H9 (cell line): ENCODE measurements around the gene ERI3. TPM values are rescaled to one million over a fixed set of nuclear protein-coding genes. Genes with fewer than 3 reads are reported as not detected.

Source experiments
- DNase-seq: peaks from one replicate; pipeline ENCODE4 v3.0.0-alpha.2; 2017
- H2AFZ ChIP-seq: one replicate; pipeline ENCODE4 v1.6.1; 2013; ENCODE audit warnings: mild to moderate bottlenecking, low read length, control low read depth, moderate library complexity
- H2AK5ac ChIP-seq: 2 replicates; pipeline ENCODE4 v1.6.1; 2013; ENCODE audit warnings: low read length, control low read depth, mixed read lengths; ENCODE audit not compliant: insufficient read length
- H2BK120ac ChIP-seq: one replicate; pipeline ENCODE4 v1.6.1; 2013; ENCODE audit warnings: low read depth, mild to moderate bottlenecking, low read length, control low read depth, inconsistent platforms; ENCODE audit not compliant: poor library complexity, severe bottlenecking
- H2BK12ac ChIP-seq: 2 replicates; pipeline ENCODE4 v1.6.1; 2013; ENCODE audit warnings: low read length, control low read depth, mixed read lengths, low read depth; ENCODE audit not compliant: insufficient read length
- H2BK15ac ChIP-seq: 2 replicates; pipeline ENCODE4 v1.6.1; 2013; ENCODE audit warnings: low read depth, low read length, control low read depth
- H2BK20ac ChIP-seq: one replicate; pipeline ENCODE4 v1.6.1; 2013; ENCODE audit warnings: low read depth, mild to moderate bottlenecking, low read length, control low read depth, inconsistent platforms; ENCODE audit not compliant: poor library complexity, severe bottlenecking
- H2BK5ac ChIP-seq: 2 replicates; pipeline ENCODE4 v1.6.1; 2013; ENCODE audit warnings: low read length, control low read depth, mixed read lengths; ENCODE audit not compliant: insufficient read length
- H3K14ac ChIP-seq: 2 replicates; pipeline ENCODE4 v1.6.1; 2013; ENCODE audit warnings: low read length, control low read depth; ENCODE audit not compliant: insufficient read depth
- H3K18ac ChIP-seq: 2 replicates; pipeline ENCODE4 v1.6.1; 2013; ENCODE audit warnings: low read depth, mild to moderate bottlenecking, mixed read lengths, low read length, control low read depth; ENCODE audit not compliant: insufficient read length
- H3K23ac ChIP-seq: 2 replicates; pipeline ENCODE4 v1.6.1; 2013; ENCODE audit warnings: low read length, control low read depth, mixed read lengths, low read depth; ENCODE audit not compliant: insufficient read length
- H3K23me2 ChIP-seq: 2 replicates; pipeline ENCODE4 v1.6.1; 2013; ENCODE audit warnings: low read depth, mild to moderate bottlenecking, mixed read lengths, low read length, control low read depth; ENCODE audit not compliant: insufficient read length, poor library complexity, severe bottlenecking
- H3K27ac ChIP-seq: 2 replicates; pipeline ENCODE4 v1.5.1; 2013; ENCODE audit warnings: low read length, control low read depth, mixed read lengths, low read depth; ENCODE audit not compliant: insufficient read length
- H3K27me3 ChIP-seq: 2 replicates; pipeline ENCODE4 v1.6.1; 2013; ENCODE audit warnings: low read length, control low read depth, inconsistent platforms; ENCODE audit not compliant: insufficient read depth
- H3K4ac ChIP-seq: 2 replicates; pipeline ENCODE4 v1.6.1; 2013; ENCODE audit warnings: low read depth, mild to moderate bottlenecking, control low read depth, inconsistent platforms, low read length, moderate library complexity
- H3K4me1 ChIP-seq: 2 replicates; pipeline ENCODE4 v1.6.1; 2013; ENCODE audit warnings: low read length, control low read depth, inconsistent platforms; ENCODE audit not compliant: insufficient read depth
- H3K4me2 ChIP-seq: 2 replicates; pipeline ENCODE4 v1.6.1; 2013; ENCODE audit warnings: low read length, control low read depth, mixed read lengths; ENCODE audit not compliant: insufficient read length, insufficient read depth
- H3K56ac ChIP-seq: 2 replicates; pipeline ENCODE4 v1.6.1; 2013; ENCODE audit warnings: low read depth, mild to moderate bottlenecking, mixed read lengths, low read length, control low read depth; ENCODE audit not compliant: insufficient read length
- H3K79me1 ChIP-seq: 2 replicates; pipeline ENCODE4 v1.6.1; 2013; ENCODE audit warnings: low read depth, mild to moderate bottlenecking, moderate library complexity, low read length, control low read depth, inconsistent platforms; ENCODE audit not compliant: insufficient read depth, poor library complexity, severe bottlenecking
- H3K79me2 ChIP-seq: 2 replicates; pipeline ENCODE4 v1.6.1; 2013; ENCODE audit warnings: low read length, control low read depth, inconsistent platforms; ENCODE audit not compliant: insufficient read depth
- H3K9ac ChIP-seq: 2 replicates; pipeline ENCODE4 v1.6.1; 2013; ENCODE audit warnings: low read length, control low read depth, mixed read lengths; ENCODE audit not compliant: insufficient read length; ENCODE audit errors: extremely low read depth
- H3K9me3 ChIP-seq: one replicate; pipeline ENCODE4 v1.6.1; 2013; ENCODE audit warnings: low read depth, low read length, inconsistent platforms; ENCODE audit not compliant: control insufficient read depth
- H3T11ph ChIP-seq: one replicate; pipeline ENCODE4 v1.6.1; 2013; ENCODE audit warnings: mild to moderate bottlenecking, low read length, control low read depth, inconsistent platforms
- H4K20me1 ChIP-seq: one replicate; pipeline ENCODE4 v1.6.1; 2013; ENCODE audit not compliant: control insufficient read depth, insufficient read length, insufficient read depth
- H4K5ac ChIP-seq: 2 replicates; pipeline ENCODE4 v1.6.1; 2013; ENCODE audit warnings: low read depth, mild to moderate bottlenecking, mixed read lengths, low read length, control low read depth; ENCODE audit not compliant: insufficient read length
- H4K8ac ChIP-seq: replicated peaks from 2 replicates; pipeline ENCODE4 v1.6.1; 2013; ENCODE audit warnings: low read length, control low read depth, mixed read lengths, low read depth; ENCODE audit not compliant: insufficient read length
- H4K91ac ChIP-seq: 2 replicates; pipeline ENCODE4 v1.6.1; 2013; ENCODE audit warnings: low read depth, mild to moderate bottlenecking, moderate library complexity, mixed read lengths, low read length, control low read depth; ENCODE audit not compliant: insufficient read length
- H3K27ac Mint-ChIP-seq, 3 experiments: 2 replicates in 2 of 3; 3 replicates in 1 of 3; pipeline ENCODE4 v1.8.0; 2020 to 2021; ENCODE audit warnings: mixed read lengths in 3 of 3, mild to moderate bottlenecking in 1 of 3, moderate library complexity in 1 of 3
- H3K27me3 Mint-ChIP-seq: 2 replicates; pipeline ENCODE4 v1.8.0; 2021; ENCODE audit warnings: low read depth, mild to moderate bottlenecking, moderate library complexity, mixed read lengths
- H3K36me3 Mint-ChIP-seq, 3 experiments: 2 replicates in 2 of 3; 3 replicates in 1 of 3; pipeline ENCODE4 v1.8.0; 2020 to 2021; ENCODE audit warnings: low read depth in 3 of 3, mixed read lengths in 3 of 3; ENCODE audit not compliant: insufficient read depth in 1 of 3
- H3K4me1 Mint-ChIP-seq, 2 experiments: 2 replicates each; pipeline ENCODE4 v1.8.0; 2020; ENCODE audit warnings: mixed read lengths in 2 of 2
- H3K4me3 Mint-ChIP-seq, 2 experiments: 2 replicates in 1 of 2; 3 replicates in 1 of 2; pipeline ENCODE4 v1.8.0; 2020 to 2021; ENCODE audit warnings: mild to moderate bottlenecking in 2 of 2, mixed read lengths in 2 of 2, moderate library complexity in 1 of 2
- H3K9me3 Mint-ChIP-seq, 2 experiments: 2 replicates in 1 of 2; 3 replicates in 1 of 2; pipeline ENCODE4 v1.8.0; 2020; ENCODE audit warnings: mild to moderate bottlenecking in 2 of 2, mixed read lengths in 2 of 2, moderate library complexity in 1 of 2
- CTCF ChIP-seq: fragments of 200-600 bp; sonication (generic); conservative IDR thresholded peaks from 3 replicates; pipeline ENCODE4 v1.8.0; 2021; ENCODE audit warnings: antibody characterized with exemption, mild to moderate bottlenecking
- WGBS: extraction: QIAGEN DNeasy Blood & Tissue Kit; methylation state at CpG from one replicate; pipeline ENCODE4 v1.1.7; 2013; ENCODE audit warnings: missing lambda C conversion rate, low lambda C conversion rate, mixed read lengths; ENCODE audit not compliant: insufficient read length; ENCODE audit errors: extremely low coverage; 5-methylcytosine and 5-hydroxymethylcytosine counted together
- total RNA-seq: library from RNA; stranded (reverse); gene quantifications from 2 replicates; pipeline ENCODE4 v1.2.1, GENCODE V29; 2021

ERI3 gene
- total RNA-seq, 1 experiment from 2014 or later: 61.6 TPM

GRCh38 chr1:44246806-44247205, 108.3 kb downstream of the ERI3 start:
- no peak overlapping the region for H3K4me2 ChIP-seq
- H3K27ac ChIP-seq: no peak overlapping the region
- no peak overlapping the region for H2BK20ac ChIP-seq
- H3K4me1 ChIP-seq: no peaks in the 10 kb centered on the region
- Mint-ChIP-seq H3K27ac (no peak overlapping the region; a peak in 1 of 7 replicates), H3K4me1 (peaks cover 9 to 24% of the 10 kb centered on the region in 2 experiments), H3K27me3 (no peaks in the 10 kb centered on the region), H3K36me3 (peaks cover 3 to 13% (median 5%) of the 10 kb centered on the region in 3 experiments; a peak in 5 of 7 replicates), H3K9me3 (no peaks in the 10 kb centered on the region), H3K4me3 (no peak overlapping the region)
- no peak overlapping the region for H2AFZ ChIP-seq
- H3K9me3 ChIP-seq: no peaks in the 10 kb centered on the region
- H3K18ac ChIP-seq: no peak overlapping the region
- no peaks in the 10 kb centered on the region for H3K79me1 ChIP-seq
- no peak overlapping the region for H3K9ac ChIP-seq
- H3K23ac ChIP-seq: no peak overlapping the region
- TF ChIP-seq CTCF: no peak
- H4K20me1 ChIP-seq: no peaks in the 10 kb centered on the region
- no peaks in the 10 kb centered on the region for H3K23me2 ChIP-seq
- DNase-seq: no peak
- H3T11ph ChIP-seq: no peak overlapping the region
- no peak overlapping the region for H3K56ac ChIP-seq
- no peak overlapping the region for H3K4ac ChIP-seq
- no peak overlapping the region for H2BK12ac ChIP-seq
- H2AK5ac ChIP-seq: no peak overlapping the region
- H4K5ac ChIP-seq: no peak overlapping the region
- no CpG with 5 or more reads among the region's 2 CpGs for WGBS
- H3K14ac ChIP-seq: no peak overlapping the region
- no peaks in the 10 kb centered on the region; the same call in 1 of the 2 replicates for H3K27me3 ChIP-seq
- no peaks in the 10 kb centered on the region for H3K79me2 ChIP-seq
- no peak overlapping the region for H4K8ac ChIP-seq
- no peak overlapping the region for H4K91ac ChIP-seq
- no peak overlapping the region for H2BK5ac ChIP-seq
- no peak overlapping the region for H2BK15ac ChIP-seq
- H2BK120ac ChIP-seq: no peak overlapping the region
